ENCODE data around the gene LCAT.

LCAT gene

DNA sequence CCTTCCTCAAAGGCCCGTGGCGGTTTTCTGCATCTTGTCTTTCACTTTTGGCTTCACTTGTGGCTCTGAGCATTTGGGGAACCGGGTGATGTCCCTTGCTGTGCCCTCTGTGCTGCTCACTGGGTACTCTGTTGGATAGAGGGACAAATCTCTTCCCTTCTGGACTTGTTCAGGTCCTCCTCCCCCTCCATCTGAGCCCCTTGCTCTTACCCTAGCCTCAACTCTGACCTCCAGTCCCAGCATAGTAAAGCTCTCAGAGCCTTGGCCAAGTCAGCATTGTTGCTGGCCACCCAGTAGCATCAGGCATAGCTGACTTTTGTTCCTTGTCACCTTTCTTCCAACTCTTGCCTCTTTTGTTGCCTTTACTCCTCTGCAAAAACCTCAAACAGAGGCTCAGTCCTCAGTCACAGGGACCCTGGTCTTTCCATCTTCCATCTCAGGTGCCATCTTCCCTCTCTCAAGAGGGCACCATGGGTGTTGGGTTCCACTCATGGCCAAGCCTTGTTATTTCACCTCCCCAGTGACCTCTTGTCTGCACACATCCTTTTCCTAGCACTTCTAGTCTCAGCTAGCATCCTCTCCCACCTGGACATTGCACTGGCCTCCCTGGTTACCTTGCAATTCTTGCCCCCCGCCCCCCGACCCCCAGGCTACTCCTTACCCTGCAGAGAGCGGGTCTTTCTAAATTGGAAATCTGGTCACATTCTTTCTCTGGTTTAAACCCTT, 6.9 kb downstream of the LCAT start:
- H3K36me3 ChIP-seq (ENCODE audit: control insufficient read depth, insufficient read depth, low read length): no peaks in the 10 kb centered on the region
- WGBS (ENCODE audit: insufficient coverage, insufficient read length): no CpG with 5 or more reads among the region's 6 CpGs

DNA sequence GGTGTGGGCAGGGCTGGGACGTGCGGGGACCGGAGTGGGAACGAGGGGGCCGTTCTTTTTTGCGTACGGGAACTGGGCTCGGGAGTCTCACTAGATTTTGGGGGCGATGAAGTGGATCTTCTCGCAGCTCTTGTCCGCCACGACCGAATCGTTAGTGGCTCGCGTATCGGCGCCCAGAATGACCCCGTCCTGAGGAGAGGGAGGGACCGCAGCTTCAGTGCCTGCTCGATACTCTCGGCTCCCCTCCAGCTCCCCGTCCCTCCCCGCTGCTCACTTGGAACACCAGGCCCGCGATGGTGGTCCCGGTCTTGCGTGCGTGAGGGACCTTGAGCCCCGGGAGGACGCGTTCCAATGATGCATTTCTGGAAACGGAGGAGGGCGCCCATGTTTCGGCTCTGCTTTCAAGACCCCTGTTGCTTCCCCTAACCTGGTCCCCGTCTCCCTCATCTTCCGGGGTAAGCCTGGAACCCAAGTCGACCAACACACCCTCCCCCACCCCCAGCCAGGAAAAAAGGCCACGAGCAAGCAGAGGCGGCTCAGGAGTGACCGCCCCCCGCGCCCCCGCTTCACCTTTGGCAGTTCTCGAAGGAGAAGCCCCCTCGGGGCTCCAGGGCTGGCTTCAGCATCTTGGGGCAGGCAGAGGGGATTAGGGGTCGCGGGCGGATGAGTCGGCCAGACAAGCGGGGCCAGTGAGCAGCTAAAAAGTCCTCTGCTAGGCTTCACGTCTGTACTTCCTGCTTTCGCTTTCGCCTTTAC, 7.6 kb downstream of the LCAT start, which contains the start of gene PSMB10:
TSS of gene PSMB10 (minus strand) at position 727 of the 756 bp plus-strand sequence. CDS start at position 626, 101 bp downstream.
- peaks cover 3% of the 10 kb centered on the region for H3K4me1 ChIP-seq (ENCODE audit: control insufficient read depth, insufficient read depth, low read length)
- no CpG with 5 or more reads among the region's 54 CpGs for WGBS (ENCODE audit: insufficient coverage, insufficient read length)
- no peaks in the 10 kb centered on the region for H3K9me3 ChIP-seq (ENCODE audit: control insufficient read depth, insufficient read depth, low read length)
- no peaks in the 10 kb centered on the region for H3K27me3 ChIP-seq (ENCODE audit: control insufficient read depth, insufficient read depth, low read length)
- H3K36me3 ChIP-seq (ENCODE audit: control insufficient read depth, insufficient read depth, low read length): no peaks in the 10 kb centered on the region
- no peak within 1 kb of the TSS for H3K27ac ChIP-seq (ENCODE audit: low read length)
- peak within 1 kb of the TSS; percentile 86 for H3K4me3 ChIP-seq (ENCODE audit: low read length)
- DNase-seq (ENCODE audit: low read depth, low spot score): no peak

More for the DNA sequence above, 6.9 kb downstream of the LCAT start:
- Histone ChIP-seq H3K4me1 (ENCODE audit: control insufficient read depth, insufficient read depth, low read length) (peaks cover 3% of the 10 kb centered on the region), H3K4me3 (ENCODE audit: low read length) (peak overlapping the region; percentile 86; the same call in 1 of the 2 replicates), H3K27ac (ENCODE audit: low read length) (no peak overlapping the region), H3K9me3 (ENCODE audit: control insufficient read depth, insufficient read depth, low read length) (no peaks in the 10 kb centered on the region), H3K27me3 (ENCODE audit: control insufficient read depth, insufficient read depth, low read length) (no peaks in the 10 kb centered on the region)
- no peak for DNase-seq (ENCODE audit: low read depth, low spot score)

DNA sequence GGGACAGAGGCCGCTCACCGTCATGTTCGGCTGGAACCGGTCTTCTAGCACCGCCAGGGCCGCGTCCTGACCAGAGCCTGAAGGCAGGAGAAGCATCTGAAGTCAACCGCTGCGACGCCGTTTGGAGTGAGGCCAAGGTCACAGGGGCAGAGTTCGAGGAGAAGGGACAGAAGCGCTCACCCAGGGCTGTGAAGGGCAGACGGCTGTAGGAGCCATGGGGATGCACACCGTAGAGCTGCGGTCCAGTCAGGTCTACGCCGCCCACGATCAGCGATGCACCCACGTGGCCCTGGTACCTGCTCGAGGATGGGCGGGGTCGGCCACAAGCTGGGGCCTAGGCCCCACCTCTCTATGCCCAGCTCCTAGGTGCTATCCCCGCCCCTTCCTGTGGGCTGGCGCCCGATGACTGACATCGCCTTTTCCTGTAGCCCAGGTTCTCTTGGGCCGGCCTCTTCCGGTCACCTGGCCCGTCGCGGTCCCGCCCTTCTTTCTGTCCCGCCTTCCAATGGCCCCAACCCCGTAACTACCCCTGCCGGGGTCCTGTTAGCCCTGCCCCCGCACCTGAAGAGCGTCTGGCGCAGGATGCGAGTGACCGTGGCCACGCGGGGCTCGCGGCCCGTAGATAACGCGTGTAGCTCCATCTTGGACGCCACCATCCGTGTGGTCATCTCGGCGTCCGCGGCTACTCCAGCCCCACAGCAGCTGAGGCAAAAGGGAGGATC, 8.4 kb downstream of the LCAT start:
- Histone ChIP-seq H3K4me1 (ENCODE audit: control insufficient read depth, insufficient read depth, low read length) (peaks cover 3% of the 10 kb centered on the region), H3K27ac (ENCODE audit: low read length) (no peak overlapping the region), H3K27me3 (ENCODE audit: control insufficient read depth, insufficient read depth, low read length) (no peaks in the 10 kb centered on the region), H3K36me3 (ENCODE audit: control insufficient read depth, insufficient read depth, low read length) (no peaks in the 10 kb centered on the region), H3K9me3 (ENCODE audit: control insufficient read depth, insufficient read depth, low read length) (no peaks in the 10 kb centered on the region), H3K4me3 (ENCODE audit: low read length) (peak overlapping the region; percentile 86)
- peak; percentile 95 for DNase-seq (ENCODE audit: low read depth, low spot score)
- no CpG with 5 or more reads among the region's 55 CpGs for WGBS (ENCODE audit: insufficient coverage, insufficient read length)

DNA sequence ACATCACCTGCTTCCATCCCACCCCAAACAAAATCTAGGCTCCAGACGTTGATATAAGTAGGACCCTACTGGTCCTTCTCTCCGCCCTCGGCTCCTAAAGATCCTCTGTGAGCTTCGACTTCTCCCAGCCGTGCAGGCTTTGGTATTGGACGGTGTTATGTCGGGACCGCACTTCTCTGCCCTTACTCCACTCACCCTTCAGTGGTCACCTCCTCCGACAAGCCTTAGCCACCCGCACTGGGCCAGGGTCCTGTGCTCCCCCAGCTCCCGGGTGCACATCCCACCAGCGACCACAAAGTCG, 8.9 kb downstream of the LCAT start:
- DNase-seq (ENCODE audit: low read depth, low spot score): no peak
- H3K27ac ChIP-seq (ENCODE audit: low read length): no peak overlapping the region
- peaks cover 3% of the 10 kb centered on the region for H3K4me1 ChIP-seq (ENCODE audit: control insufficient read depth, insufficient read depth, low read length)
- WGBS (ENCODE audit: insufficient coverage, insufficient read length): no CpG with 5 or more reads among the region's 13 CpGs
- H3K9me3 ChIP-seq (ENCODE audit: control insufficient read depth, insufficient read depth, low read length): no peaks in the 10 kb centered on the region
- no peaks in the 10 kb centered on the region for H3K27me3 ChIP-seq (ENCODE audit: control insufficient read depth, insufficient read depth, low read length)
- H3K36me3 ChIP-seq (ENCODE audit: control insufficient read depth, insufficient read depth, low read length): no peaks in the 10 kb centered on the region
- H3K4me3 ChIP-seq (ENCODE audit: low read length): peak overlapping the region; percentile 79; the same call in 1 of the 2 replicates

DNA sequence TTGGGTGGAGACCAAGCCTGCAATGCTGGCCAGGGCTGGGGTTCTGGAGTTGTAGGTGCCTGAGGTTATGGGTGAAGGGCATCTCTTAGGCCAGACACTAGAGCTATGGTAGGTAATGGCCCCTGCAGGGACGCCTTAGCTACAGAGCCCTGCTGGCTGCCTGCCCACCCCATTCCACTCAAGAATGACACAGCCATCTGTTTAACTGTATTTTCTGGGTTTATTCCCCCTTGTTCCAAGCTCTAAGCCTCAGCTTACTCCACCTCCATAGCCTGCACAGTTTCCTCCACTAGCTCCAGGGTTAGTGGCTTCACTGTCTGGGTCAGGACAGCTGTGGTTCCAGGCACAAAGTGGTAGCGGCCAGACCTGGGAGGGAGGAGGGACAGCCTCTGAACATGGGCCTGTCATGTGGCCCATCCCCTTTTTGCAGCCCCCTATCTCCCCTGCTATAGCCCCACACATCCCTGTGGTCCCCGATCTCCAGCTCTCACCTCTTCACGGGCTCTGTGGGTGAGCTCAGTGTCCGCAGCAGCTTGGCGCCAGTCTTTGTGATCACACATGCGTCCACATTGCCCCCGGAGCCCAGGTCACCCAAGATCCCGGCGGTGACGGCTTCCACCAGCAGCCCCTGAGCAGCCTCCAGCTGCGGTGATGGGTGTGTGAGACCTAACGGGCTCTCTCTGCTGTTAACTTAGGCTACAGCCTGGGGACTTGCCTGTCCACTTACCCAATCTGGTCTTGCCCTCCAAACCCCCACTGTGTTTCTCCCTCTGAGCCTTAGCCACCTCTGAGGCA, 9.4 kb downstream of the LCAT start:
- Histone ChIP-seq H3K27ac (ENCODE audit: low read length) (no peak overlapping the region), H3K4me3 (ENCODE audit: low read length) (peak overlapping the region; percentile 79; the same call in 1 of the 2 replicates)
- no CpG with 5 or more reads among the region's 13 CpGs for WGBS (ENCODE audit: insufficient coverage, insufficient read length)

DNA sequence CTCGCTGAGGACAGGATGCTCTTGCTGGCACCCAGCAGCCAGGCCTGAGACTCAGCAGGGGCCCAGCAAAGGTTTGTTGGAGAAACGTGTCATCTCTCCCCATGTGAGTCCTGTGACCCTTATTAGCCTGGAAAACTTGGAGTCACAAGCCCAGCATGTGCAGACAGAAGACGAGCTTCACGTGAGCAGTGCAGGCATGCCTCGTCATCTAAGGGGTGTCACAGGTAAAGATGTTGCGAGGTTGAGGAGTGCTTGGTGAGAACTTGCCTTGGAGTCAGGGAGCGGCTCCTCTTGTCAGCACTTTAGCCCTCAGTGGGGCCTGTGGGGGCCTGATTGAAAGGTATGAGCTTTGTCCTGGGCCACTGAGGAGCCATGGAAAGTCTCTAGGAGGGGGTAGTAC, 10.1 kb downstream of the LCAT start:
- peaks cover 3% of the 10 kb centered on the region for H3K4me1 ChIP-seq (ENCODE audit: control insufficient read depth, insufficient read depth, low read length)
- no peak overlapping the region for H3K4me3 ChIP-seq (ENCODE audit: low read length)
- H3K9me3 ChIP-seq (ENCODE audit: control insufficient read depth, insufficient read depth, low read length): no peaks in the 10 kb centered on the region
- H3K27ac ChIP-seq (ENCODE audit: low read length): no peak overlapping the region
- no peaks in the 10 kb centered on the region for H3K36me3 ChIP-seq (ENCODE audit: control insufficient read depth, insufficient read depth, low read length)
- no CpG with 5 or more reads among the region's 7 CpGs for WGBS (ENCODE audit: insufficient coverage, insufficient read length)
- DNase-seq (ENCODE audit: low read depth, low spot score): no peak
- no peaks in the 10 kb centered on the region for H3K27me3 ChIP-seq (ENCODE audit: control insufficient read depth, insufficient read depth, low read length)

More for the DNA sequence above, 9.4 kb downstream of the LCAT start:
- H3K36me3 ChIP-seq (ENCODE audit: control insufficient read depth, insufficient read depth, low read length): no peaks in the 10 kb centered on the region
- no peak for DNase-seq (ENCODE audit: low read depth, low spot score)
- H3K27me3 ChIP-seq (ENCODE audit: control insufficient read depth, insufficient read depth, low read length): no peaks in the 10 kb centered on the region
- peaks cover 3% of the 10 kb centered on the region for H3K4me1 ChIP-seq (ENCODE audit: control insufficient read depth, insufficient read depth, low read length)
- H3K9me3 ChIP-seq (ENCODE audit: control insufficient read depth, insufficient read depth, low read length): no peaks in the 10 kb centered on the region

DNA sequence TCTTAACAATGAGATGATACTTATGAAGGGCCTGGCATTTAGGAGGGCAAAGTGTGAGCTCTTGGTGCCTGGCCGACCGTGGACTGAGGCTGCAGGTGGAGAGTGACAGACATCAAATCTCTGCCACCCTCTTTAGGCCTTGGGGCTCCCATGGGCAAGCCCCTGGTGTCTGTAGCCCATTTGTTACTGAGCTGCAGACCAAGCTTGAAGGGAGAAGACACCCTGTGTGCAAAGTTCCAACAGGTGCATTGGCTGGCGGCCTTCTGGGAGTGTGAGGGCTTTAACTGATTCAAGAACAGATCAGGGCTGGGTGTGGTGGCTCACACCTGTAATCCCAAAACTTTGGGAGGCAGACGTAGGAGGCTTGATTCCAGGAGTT, 11.5 kb downstream of the LCAT start:
- Histone ChIP-seq H3K27ac (ENCODE audit: low read length) (no peak overlapping the region), H3K4me1 (ENCODE audit: control insufficient read depth, insufficient read depth, low read length) (peaks cover 3% of the 10 kb centered on the region), H3K4me3 (ENCODE audit: low read length) (no peak overlapping the region), H3K27me3 (ENCODE audit: control insufficient read depth, insufficient read depth, low read length) (no peaks in the 10 kb centered on the region), H3K36me3 (ENCODE audit: control insufficient read depth, insufficient read depth, low read length) (peaks cover 2% of the 10 kb centered on the region; the same call in 1 of the 2 replicates), H3K9me3 (ENCODE audit: control insufficient read depth, insufficient read depth, low read length) (no peaks in the 10 kb centered on the region)
- no peak for DNase-seq (ENCODE audit: low read depth, low spot score)
- WGBS (ENCODE audit: insufficient coverage, insufficient read length): no CpG with 5 or more reads among the region's 4 CpGs

DNA sequence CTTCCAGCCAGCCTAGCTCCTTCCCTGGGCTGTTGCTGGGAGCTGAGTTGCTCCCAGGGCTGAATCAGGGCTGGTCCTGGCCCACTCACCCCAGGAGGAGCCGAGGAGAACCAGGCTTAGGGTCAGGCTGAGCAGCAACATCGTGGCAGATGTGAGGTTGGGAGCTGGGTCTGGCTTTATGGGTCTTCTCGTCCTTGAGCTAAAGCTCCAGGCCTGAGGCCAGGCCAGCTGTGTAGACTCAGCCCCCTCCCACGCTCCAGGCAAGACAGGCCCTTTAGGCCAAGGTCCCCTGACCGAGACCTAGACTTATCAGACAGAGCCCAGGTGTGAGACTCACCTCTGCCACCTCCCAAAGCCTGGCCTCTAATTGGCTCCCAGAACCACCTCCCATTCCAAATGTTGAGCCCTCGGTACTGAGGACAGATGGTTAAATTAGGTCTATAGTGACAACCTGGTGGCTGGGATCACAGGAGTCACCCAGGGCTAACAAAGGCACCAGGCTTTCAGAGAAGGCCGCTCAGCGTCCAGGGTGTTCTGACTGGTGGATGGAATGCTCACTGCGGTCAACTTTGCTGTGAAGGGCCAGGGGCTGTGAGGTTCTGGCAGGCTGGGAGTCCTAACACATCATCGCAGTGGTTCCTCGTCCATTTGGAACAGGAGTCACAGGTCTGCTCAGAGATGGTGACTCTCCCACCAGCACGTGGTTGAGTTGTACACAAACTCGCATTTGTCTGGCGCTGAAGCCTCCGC, 12.0 kb downstream of the LCAT start, which contains the start of gene CTRL:
TSS of gene CTRL (minus strand) at position 151 of the 750 bp plus-strand sequence. CDS start at position 141, 10 bp downstream.
- H3K36me3 ChIP-seq (ENCODE audit: control insufficient read depth, insufficient read depth, low read length): peaks cover 4% of the 10 kb centered on the region; the same call in 1 of the 2 replicates
- H3K27me3 ChIP-seq (ENCODE audit: control insufficient read depth, insufficient read depth, low read length): no peaks in the 10 kb centered on the region
- peaks cover 3% of the 10 kb centered on the region for H3K4me1 ChIP-seq (ENCODE audit: control insufficient read depth, insufficient read depth, low read length)
- no peak for DNase-seq (ENCODE audit: low read depth, low spot score)
- H3K27ac ChIP-seq (ENCODE audit: low read length): no peak within 1 kb of the TSS
- H3K4me3 ChIP-seq (ENCODE audit: low read length): no peak within 1 kb of the TSS
- H3K9me3 ChIP-seq (ENCODE audit: control insufficient read depth, insufficient read depth, low read length): no peaks in the 10 kb centered on the region
- no CpG with 5 or more reads among the region's 15 CpGs for WGBS (ENCODE audit: insufficient coverage, insufficient read length)

DNA sequence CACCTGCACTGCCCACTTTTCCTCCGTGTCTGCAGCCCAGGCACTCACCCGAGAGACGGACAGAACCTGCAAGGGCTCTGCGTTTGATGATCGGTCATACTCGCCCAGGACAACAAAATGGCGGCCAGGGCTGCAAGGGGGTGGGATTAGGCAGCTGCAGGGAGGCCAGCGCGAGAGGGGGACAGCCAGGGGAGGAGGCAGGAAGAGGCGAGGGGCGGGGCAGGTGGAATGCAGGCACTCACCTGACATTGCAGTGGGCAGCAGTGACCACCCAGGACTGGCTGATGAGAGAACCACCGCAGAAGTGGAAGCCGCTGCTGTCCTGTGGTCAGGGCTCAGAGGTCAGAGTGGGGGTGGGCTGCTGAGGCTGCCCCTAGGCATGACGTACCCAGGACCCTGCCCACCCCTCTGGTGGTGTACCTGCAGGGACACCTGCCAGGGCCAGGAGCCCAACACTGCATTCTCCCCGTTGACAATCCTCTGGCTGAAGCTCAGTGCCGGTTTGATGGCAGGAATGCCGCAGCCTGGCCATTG, 13.2 kb downstream of the LCAT start:
- Histone ChIP-seq H3K27ac (ENCODE audit: low read length) (no peak overlapping the region), H3K36me3 (ENCODE audit: control insufficient read depth, insufficient read depth, low read length) (peaks cover 4% of the 10 kb centered on the region; the same call in 1 of the 2 replicates), H3K4me3 (ENCODE audit: low read length) (no peak overlapping the region), H3K9me3 (ENCODE audit: control insufficient read depth, insufficient read depth, low read length) (no peaks in the 10 kb centered on the region), H3K27me3 (ENCODE audit: control insufficient read depth, insufficient read depth, low read length) (no peaks in the 10 kb centered on the region), H3K4me1 (ENCODE audit: control insufficient read depth, insufficient read depth, low read length) (peaks cover 3% of the 10 kb centered on the region)
- DNase-seq (ENCODE audit: low read depth, low spot score): no peak
- no CpG with 5 or more reads among the region's 17 CpGs for WGBS (ENCODE audit: insufficient coverage, insufficient read length)

All from iPS DF 6.9 (cell line).